ENCODE data around the gene LONP1. TPM values are rescaled to one million over a fixed set of nuclear protein-coding genes. Genes with fewer than 3 reads are reported as not detected.

The LONP1 gene
- total and polyA plus RNA-seq, 9 donors, result 34.9 to 63.9 (median 52.9) TPM

- Histone ChIP-seq H3K9me3 (replicated peaks; ENCODE audit: control insufficient read depth, low read depth, low read length) (no peaks in the 10 kb centered on the region), H3K36me3 (ENCODE audit: control insufficient read depth, insufficient read depth, low read length) (peaks cover 45% of the 10 kb centered on the region), H3K4me3 (ENCODE audit: low read length) (no peak overlapping the region), H3K27me3 (ENCODE audit: control insufficient read depth, insufficient read depth, low read length) (no peaks in the 10 kb centered on the region), H3K4me1 (ENCODE audit: control insufficient read depth, insufficient read depth, low read length) (peaks cover 23% of the 10 kb centered on the region), H3K27ac (ENCODE audit: low read length) (no peak overlapping the region)
- WGBS (ENCODE audit: insufficient coverage), result 87% methylated on average over 7 of the region's 7 CpGs
- DNase-seq, result no peak
These were observed 48.3 kb downstream of the LONP1 start for GRCh38 chr19:5671600-5671999.

- H3K27me3 ChIP-seq (ENCODE audit: control insufficient read depth, insufficient read depth, low read length), result no peaks in the 10 kb centered on the region
- no peak for DNase-seq
- H3K4me3 ChIP-seq (ENCODE audit: low read length), result no peak overlapping the region
- H3K4me1 ChIP-seq (ENCODE audit: control insufficient read depth, insufficient read depth, low read length), result peaks cover 12% of the 10 kb centered on the region
- WGBS (ENCODE audit: insufficient coverage), result 91% methylated on average over 10 of the region's 11 CpGs
- H3K9me3 ChIP-seq (replicated peaks; ENCODE audit: control insufficient read depth, low read depth, low read length), result no peaks in the 10 kb centered on the region
- no peak overlapping the region for H3K27ac ChIP-seq (ENCODE audit: low read length)
- peaks cover 68% of the 10 kb centered on the region for H3K36me3 ChIP-seq (ENCODE audit: control insufficient read depth, insufficient read depth, low read length)
These were observed 50.7 kb downstream of the LONP1 start for GRCh38 chr19:5669212-5669611.

- Histone ChIP-seq H3K9me3 (replicated peaks; ENCODE audit: control insufficient read depth, low read depth, low read length) (no peaks in the 10 kb centered on the region), H3K4me3 (ENCODE audit: low read length) (no peak overlapping the region), H3K27me3 (ENCODE audit: control insufficient read depth, insufficient read depth, low read length) (no peaks in the 10 kb centered on the region), H3K36me3 (ENCODE audit: control insufficient read depth, insufficient read depth, low read length) (peaks cover 82% of the 10 kb centered on the region), H3K27ac (ENCODE audit: low read length) (no peak overlapping the region), H3K4me1 (ENCODE audit: control insufficient read depth, insufficient read depth, low read length) (peaks cover 15% of the 10 kb centered on the region)
- 81% methylated on average over 17 of the region's 22 CpGs for WGBS (ENCODE audit: insufficient coverage)
- no peak for DNase-seq
These were observed 52.1 kb downstream of the LONP1 start for GRCh38 chr19:5667751-5668271.

GRCh38 chr19:5666921-5667610 is 52.9 kb downstream of the LONP1 start:
- peaks cover 15% of the 10 kb centered on the region for H3K4me1 ChIP-seq (ENCODE audit: control insufficient read depth, insufficient read depth, low read length)
- DNase-seq, result no peak
- H3K27ac ChIP-seq (ENCODE audit: low read length), result no peak overlapping the region
- H3K27me3 ChIP-seq (ENCODE audit: control insufficient read depth, insufficient read depth, low read length), result no peaks in the 10 kb centered on the region
- H3K9me3 ChIP-seq (replicated peaks; ENCODE audit: control insufficient read depth, low read depth, low read length), result no peaks in the 10 kb centered on the region
- H3K4me3 ChIP-seq (ENCODE audit: low read length), result no peak overlapping the region
- peaks cover 83% of the 10 kb centered on the region for H3K36me3 ChIP-seq (ENCODE audit: control insufficient read depth, insufficient read depth, low read length)
- WGBS (ENCODE audit: insufficient coverage), result 86% methylated on average over 15 of the region's 26 CpGs

GRCh38 chr19:5665781-5666513 is 54.0 kb downstream of the LONP1 start:
- H3K4me3 ChIP-seq (ENCODE audit: low read length), result no peak overlapping the region
- no peak overlapping the region for H3K27ac ChIP-seq (ENCODE audit: low read length)
- 85% methylated on average over 3 of the region's 10 CpGs for WGBS (ENCODE audit: insufficient coverage)
- peaks cover 86% of the 10 kb centered on the region for H3K36me3 ChIP-seq (ENCODE audit: control insufficient read depth, insufficient read depth, low read length)
- no peaks in the 10 kb centered on the region for H3K9me3 ChIP-seq (replicated peaks; ENCODE audit: control insufficient read depth, low read depth, low read length)
- H3K4me1 ChIP-seq (ENCODE audit: control insufficient read depth, insufficient read depth, low read length), result peaks cover 15% of the 10 kb centered on the region
- H3K27me3 ChIP-seq (ENCODE audit: control insufficient read depth, insufficient read depth, low read length), result no peaks in the 10 kb centered on the region
- DNase-seq, result no peak

- DNase-seq, result peak; percentile 52
- Histone ChIP-seq H3K4me1 (ENCODE audit: control insufficient read depth, insufficient read depth, low read length) (peaks cover 15% of the 10 kb centered on the region), H3K9me3 (replicated peaks; ENCODE audit: control insufficient read depth, low read depth, low read length) (no peaks in the 10 kb centered on the region), H3K27ac (ENCODE audit: low read length) (peak overlapping the region; percentile 80), H3K4me3 (ENCODE audit: low read length) (no peak overlapping the region), H3K27me3 (ENCODE audit: control insufficient read depth, insufficient read depth, low read length) (no peaks in the 10 kb centered on the region), H3K36me3 (ENCODE audit: control insufficient read depth, insufficient read depth, low read length) (peaks cover 90% of the 10 kb centered on the region)
- 90% methylated on average over 1 of the region's 2 CpGs for WGBS (ENCODE audit: insufficient coverage)
These were observed 55.4 kb downstream of the LONP1 start for GRCh38 chr19:5664515-5664914.

- no peak for DNase-seq
- WGBS (ENCODE audit: insufficient coverage), result 91% methylated on average over 14 of the region's 17 CpGs
- Histone ChIP-seq H3K27me3 (ENCODE audit: control insufficient read depth, insufficient read depth, low read length) (no peaks in the 10 kb centered on the region), H3K9me3 (replicated peaks; ENCODE audit: control insufficient read depth, low read depth, low read length) (no peaks in the 10 kb centered on the region), H3K4me3 (ENCODE audit: low read length) (no peak overlapping the region), H3K4me1 (ENCODE audit: control insufficient read depth, insufficient read depth, low read length) (peaks cover 15% of the 10 kb centered on the region), H3K27ac (ENCODE audit: low read length) (peak overlapping the region; percentile 80), H3K36me3 (ENCODE audit: control insufficient read depth, insufficient read depth, low read length) (peaks cover 89% of the 10 kb centered on the region)
These were observed 56.0 kb downstream of the LONP1 start for GRCh38 chr19:5663904-5664303.

- 97% methylated on average over 42 of the region's 42 CpGs for WGBS (ENCODE audit: insufficient coverage)
- no peaks in the 10 kb centered on the region for H3K27me3 ChIP-seq (ENCODE audit: control insufficient read depth, insufficient read depth, low read length)
- DNase-seq, result no peak
- no peak overlapping the region for H3K27ac ChIP-seq (ENCODE audit: low read length)
- no peaks in the 10 kb centered on the region for H3K9me3 ChIP-seq (replicated peaks; ENCODE audit: control insufficient read depth, low read depth, low read length)
- peaks cover 11% of the 10 kb centered on the region for H3K4me1 ChIP-seq (ENCODE audit: control insufficient read depth, insufficient read depth, low read length)
- H3K36me3 ChIP-seq (ENCODE audit: control insufficient read depth, insufficient read depth, low read length), result peaks cover 85% of the 10 kb centered on the region
- no peak overlapping the region for H3K4me3 ChIP-seq (ENCODE audit: low read length)
These were observed 58.5 kb downstream of the LONP1 start for GRCh38 chr19:5661483-5661882.

- H3K4me3 ChIP-seq (ENCODE audit: low read length), result no peak overlapping the region
- peaks cover 83% of the 10 kb centered on the region for H3K36me3 ChIP-seq (ENCODE audit: control insufficient read depth, insufficient read depth, low read length)
- WGBS (ENCODE audit: insufficient coverage), result no CpG with 5 or more reads among the region's 5 CpGs
These were observed 64.5 kb downstream of the LONP1 start for GRCh38 chr19:5655412-5655811.

GRCh38 chr19:5654931-5655330 is 65.0 kb downstream of the LONP1 start:
- H3K27me3 ChIP-seq (ENCODE audit: control insufficient read depth, insufficient read depth, low read length), result no peaks in the 10 kb centered on the region
- no peaks in the 10 kb centered on the region for H3K4me1 ChIP-seq (ENCODE audit: control insufficient read depth, insufficient read depth, low read length)
- peaks cover 83% of the 10 kb centered on the region for H3K36me3 ChIP-seq (ENCODE audit: control insufficient read depth, insufficient read depth, low read length)
- H3K9me3 ChIP-seq (replicated peaks; ENCODE audit: control insufficient read depth, low read depth, low read length), result no peaks in the 10 kb centered on the region
- H3K4me3 ChIP-seq (ENCODE audit: low read length), result no peak overlapping the region
- WGBS (ENCODE audit: insufficient coverage), result 89% methylated on average over 3 of the region's 5 CpGs
- DNase-seq, result no peak
- H3K27ac ChIP-seq (ENCODE audit: low read length), result no peak overlapping the region

More at GRCh38 chr19:5655412-5655811, 64.5 kb downstream of the LONP1 start:
- H3K27ac ChIP-seq (ENCODE audit: low read length), result no peak overlapping the region
- no peak for DNase-seq
- no peaks in the 10 kb centered on the region for H3K4me1 ChIP-seq (ENCODE audit: control insufficient read depth, insufficient read depth, low read length)
- no peaks in the 10 kb centered on the region for H3K9me3 ChIP-seq (replicated peaks; ENCODE audit: control insufficient read depth, low read depth, low read length)
- H3K27me3 ChIP-seq (ENCODE audit: control insufficient read depth, insufficient read depth, low read length), result no peaks in the 10 kb centered on the region

Data from muscle of leg (tissue), 11 donors.